Activated CD8-positive, alpha-beta memory T cell treated with anti-CD3 and anti-CD28 coated beads, Interleukin-2, amount 50 U/mL, for 1 hour (primary cell): ENCODE measurements around the gene PIGS.
"Not testable (repeated sequence)": the region's sequence is repeated elsewhere in the genome, so short reads cannot be mapped to it uniquely, and the experiment has no call there.

Source experiments
- DNase-seq: peaks from one replicate; pipeline ENCODE4 v3.0.0-alpha.2; 2020; ENCODE audit errors: extremely low read depth

The PIGS gene

DNA sequence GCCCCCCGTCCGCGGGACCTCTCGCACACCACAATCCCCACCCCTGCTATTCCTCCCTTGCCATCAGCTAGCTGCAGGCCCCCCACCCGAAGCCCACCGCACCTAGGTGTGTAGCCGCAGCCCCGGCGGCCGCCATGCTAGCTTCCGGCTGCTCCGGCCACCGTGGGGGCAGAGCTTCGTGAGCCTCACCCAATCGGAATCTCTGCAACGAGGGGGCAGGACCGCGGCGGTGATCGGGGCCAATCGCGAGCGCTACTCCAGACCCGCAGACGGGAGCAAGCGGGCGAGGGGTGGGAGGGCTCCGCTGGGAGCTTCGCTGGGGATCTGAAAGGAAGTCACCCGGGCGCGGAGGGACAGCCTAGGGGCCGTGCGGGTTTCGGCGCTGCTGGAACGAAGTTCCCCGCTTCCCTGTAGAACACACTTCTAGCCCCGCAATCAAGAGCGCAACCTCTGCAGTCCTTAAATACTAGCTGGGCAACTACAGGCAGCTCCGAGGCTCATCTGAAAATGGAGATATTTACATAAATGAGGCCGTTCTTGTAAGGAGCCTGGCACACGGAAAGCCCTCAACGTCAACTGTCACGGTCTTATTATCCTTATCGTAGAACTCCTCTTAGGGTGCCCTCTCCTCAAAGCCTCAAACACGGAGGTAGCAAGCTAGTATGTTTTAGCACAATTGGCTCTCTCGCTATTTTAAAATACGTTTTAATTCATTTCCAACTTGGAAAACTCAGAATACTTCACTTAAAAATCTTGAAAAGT, at the start of gene PIGS:
TSS of gene PIGS (minus strand) at position 164 of the 762 bp plus-strand sequence. CDS start at position 136, 28 bp downstream.
- DNase-seq = peak; percentile 68

DNA sequence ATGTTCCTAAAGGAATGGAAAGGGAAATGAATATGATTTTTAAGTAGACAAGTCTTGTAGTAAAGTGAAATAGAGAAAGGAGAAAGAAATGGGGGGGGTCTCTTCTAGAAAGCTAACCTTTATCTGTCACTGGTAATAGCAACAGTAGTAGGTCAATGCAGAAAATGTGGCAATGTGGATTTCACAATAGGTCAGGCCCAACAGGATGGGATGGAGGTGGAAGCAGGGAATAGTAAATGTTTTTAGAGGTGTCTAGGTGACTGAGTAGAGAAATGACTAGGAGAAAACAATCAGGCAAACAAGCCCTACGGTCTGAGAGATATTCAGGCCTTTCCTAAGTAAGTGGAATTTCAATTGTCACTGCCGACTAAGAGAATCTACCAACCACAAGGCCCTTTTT, 48.7 kb upstream of the PIGS start:
- no peak for DNase-seq

GRCh38 chr17:28618464-28618863, 47.1 kb upstream of the PIGS start:
- DNase-seq = no peak

GRCh38 chr17:28616281-28616680, 45.0 kb upstream of the PIGS start:
- no peak for DNase-seq

DNA sequence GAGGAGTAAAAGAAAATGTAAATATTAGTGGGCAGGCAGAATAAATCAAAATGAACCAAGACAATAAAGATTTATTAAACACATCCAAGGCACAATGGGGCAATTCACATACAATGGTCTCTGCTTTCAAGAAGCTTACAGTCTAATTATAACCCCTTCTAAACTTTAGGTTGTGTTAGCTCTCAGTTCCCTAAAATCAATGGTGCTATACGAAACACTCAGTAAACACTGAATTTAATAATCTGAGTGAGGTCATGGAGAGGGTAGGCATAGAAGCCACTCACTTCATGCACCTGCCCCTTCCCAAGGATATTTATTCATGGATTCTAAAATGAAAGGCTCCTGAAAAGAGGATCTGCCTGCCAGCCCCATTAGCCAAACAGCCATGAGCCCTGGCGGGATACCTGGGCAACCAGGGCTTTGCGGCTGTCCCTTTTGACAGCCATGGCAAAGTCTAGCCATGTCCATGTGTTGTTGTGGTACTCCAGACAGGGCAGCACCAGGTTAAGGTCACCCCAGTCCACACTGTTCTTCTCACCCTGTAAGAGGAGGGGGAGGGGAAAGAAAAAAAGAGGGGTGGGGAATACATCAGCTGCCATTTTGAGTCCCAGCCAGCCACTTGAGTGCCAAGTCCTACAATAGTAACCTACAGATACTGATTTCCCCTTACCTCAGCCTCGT, 44.1 kb upstream of the PIGS start:
- no peak for DNase-seq

DNA sequence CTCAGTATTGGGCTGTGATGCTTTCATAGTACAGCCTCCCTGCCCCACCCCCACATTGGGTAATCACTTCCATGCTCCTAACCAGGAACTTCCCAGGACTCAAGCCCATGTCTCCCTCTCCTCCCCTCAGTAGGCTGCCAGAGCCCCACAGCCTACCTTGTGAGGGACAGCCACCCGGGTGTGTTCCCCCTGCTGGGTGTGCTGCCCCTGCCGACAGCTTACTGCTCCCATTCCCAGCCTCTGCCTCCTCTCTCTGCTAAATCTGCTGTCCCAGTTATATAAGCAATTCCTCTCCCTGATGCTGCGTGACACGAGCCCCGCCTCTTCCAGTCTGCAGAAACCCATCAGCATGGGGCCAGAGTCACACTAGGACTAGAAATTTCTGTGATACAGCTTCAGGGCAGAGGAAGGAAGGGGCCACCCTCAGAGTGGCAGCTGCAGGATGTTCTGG, 42.6 kb upstream of the PIGS start, which contains the start of gene RSKR:
TSS of gene RSKR (minus strand) at position 255 of the 451 bp plus-strand sequence. CDS start at position 231, 24 bp downstream.
- no peak for DNase-seq

DNA sequence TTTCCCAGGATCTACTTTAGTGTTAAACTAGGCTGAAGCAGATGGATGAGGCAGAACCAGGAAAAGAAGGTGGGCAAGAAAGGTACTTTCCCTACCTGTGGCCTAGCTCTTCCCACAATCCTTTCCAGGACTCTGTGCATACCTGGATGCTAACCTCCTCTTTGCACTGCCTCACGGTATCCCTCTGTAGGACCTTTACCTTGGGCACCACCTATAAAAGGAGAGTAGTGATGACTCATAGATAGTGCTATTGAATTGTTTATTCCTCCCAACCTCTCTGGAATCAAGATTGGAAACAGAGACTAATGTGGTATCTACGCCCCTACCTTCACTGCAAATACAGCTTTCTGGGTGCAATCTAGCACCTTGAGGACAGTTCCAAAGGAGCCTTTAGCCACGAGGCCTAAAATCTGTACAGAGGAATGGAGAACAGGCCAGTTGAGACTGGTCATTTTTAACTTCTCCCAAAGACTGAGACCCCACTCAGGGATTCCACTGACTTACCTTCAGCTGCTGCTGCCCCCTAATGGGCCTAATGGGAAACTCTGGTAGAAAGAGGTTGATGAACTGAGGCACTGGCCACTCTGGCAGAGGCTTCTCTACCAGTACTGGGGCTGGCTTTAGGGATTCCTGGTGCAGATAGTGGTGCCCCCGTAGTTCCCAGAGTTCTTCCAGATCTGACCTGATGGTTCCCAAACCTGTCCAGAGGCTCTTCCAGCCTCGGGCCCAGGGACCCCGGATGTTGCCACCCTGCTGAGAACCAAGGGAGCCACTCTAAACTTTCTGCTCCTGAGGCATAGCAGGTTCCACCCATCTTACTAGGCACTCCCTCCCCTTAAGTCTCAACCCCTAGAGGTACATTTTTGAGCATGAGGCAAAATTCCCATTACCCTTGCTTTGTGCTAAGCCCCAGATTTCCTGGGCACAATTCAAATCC, 41.9 kb upstream of the PIGS start:
- no peak for DNase-seq

DNA sequence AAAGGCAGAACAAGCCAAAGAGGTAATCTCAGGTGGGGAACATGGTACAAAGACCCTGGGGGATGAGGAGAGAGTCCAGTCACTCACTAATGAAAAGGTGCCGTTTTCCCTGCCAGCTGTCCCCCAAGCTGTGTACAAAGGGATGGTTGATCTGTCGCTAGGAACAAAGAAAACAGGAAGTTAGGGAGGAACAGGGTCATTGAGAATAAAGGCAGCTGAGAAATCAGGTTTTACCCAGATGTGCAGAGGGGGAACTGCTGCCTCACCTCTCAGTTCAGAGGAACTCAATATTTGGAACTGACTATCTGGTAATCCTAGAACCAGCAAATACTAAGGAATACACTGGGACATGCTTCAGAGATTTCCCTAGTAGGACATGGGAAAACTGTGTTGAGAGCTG, 41.2 kb upstream of the PIGS start:
- DNase-seq = no peak

DNA sequence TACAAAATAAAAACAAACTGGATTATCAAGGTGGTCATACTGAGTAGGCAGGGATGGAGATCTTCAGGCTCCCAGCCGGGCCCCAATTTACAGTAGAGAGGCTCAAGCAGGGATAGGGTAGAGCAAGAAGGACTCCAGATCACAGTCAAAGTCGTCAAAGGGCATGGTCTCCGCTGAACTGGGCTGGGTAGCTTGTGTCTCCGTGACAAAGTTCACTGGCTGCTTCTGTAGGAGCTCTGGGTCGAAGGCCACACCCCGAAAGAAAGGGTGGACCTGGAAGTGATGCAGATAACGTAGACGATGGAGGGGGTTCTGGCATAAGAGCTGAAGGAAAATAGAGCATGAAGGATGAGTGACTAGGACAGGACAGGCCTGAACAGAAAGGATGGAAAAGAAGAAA, 39.1 kb upstream of the PIGS start:
- no peak for DNase-seq

DNA sequence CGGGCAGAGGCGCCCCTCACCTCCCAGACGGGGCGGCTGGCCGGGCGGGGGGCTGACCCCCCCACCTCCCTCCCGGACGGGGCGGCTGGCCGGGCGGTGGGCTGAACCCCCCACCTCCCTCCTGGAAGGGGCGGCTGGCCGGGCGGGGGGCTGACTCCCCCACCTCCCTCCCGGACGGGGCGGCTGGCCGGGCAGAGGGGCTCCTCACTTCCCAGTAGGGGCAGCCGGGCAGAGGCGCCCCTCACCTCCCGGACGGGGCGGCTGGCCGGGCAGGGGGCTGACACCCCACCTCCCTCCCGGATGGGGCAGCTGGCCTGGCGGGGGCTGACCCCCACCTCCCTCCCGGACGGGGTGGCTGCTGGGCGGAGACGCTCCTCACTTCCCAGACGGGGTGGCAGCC, 32.7 kb upstream of the PIGS start:
- not testable (repeated sequence) for DNase-seq

- peak; percentile 46 for DNase-seq
Observed at GRCh38 chr17:28599311-28600184, 28.2 kb upstream of the PIGS start.

DNA sequence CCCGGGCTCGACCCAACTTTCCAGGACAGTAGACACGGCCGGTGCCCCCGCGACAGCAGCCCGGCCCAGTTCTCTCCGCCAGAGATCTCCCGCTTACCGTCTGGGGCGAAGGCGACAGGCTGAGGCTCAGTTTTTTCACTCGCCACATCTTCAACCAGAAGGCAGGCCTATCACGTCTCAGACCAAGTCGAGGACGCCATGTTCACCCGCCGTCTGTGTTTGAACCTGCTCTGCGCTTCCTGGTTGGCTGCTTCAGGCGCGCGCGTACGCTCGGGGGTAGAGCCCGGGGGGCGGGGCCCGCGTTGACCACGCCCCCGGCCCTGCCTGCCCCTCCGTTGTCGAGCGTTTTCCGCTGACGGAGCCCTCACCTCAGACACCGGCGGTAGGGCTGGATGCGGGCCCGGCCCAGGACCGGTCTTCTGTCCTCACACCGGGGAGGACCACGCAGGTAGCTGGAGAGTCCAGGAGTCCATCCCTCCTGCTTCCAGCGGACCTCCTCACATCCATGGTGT, 27.5 kb upstream of the PIGS start, which contains the start of gene SPAG5:
TSS of gene SPAG5 (minus strand) at position 227 of the 512 bp plus-strand sequence. CDS start at position 148, 79 bp downstream.
- DNase-seq = peak; percentile 82

- no peak for DNase-seq
Observed at GRCh38 chr17:28598389-28598788, 27.1 kb upstream of the PIGS start.

- no peak for DNase-seq
Observed at GRCh38 chr17:28597606-28598383, 26.5 kb upstream of the PIGS start.

GRCh38 chr17:28592260-28592659, 20.9 kb upstream of the PIGS start:
- no peak for DNase-seq

GRCh38 chr17:28585851-28586250, 14.5 kb upstream of the PIGS start:
- no peak for DNase-seq

DNA sequence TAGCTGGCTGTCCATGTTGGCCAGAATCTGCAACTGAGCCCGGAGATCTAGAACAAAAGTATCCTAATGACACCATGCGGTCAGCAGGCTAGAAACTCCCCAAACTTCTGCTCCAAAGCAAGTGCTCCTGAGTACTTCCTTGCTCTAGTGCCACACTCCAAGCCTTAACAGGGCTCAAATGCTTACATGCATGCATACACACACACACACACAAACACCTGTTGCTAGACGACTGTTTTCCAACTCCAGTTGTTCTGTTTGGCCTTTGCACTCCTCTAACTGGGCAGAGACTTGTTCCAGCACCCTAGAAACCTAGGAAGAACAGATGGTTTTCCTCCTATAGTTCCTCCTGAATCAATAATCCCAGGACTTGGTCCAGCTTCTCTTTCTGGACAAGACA, 13.1 kb upstream of the PIGS start:
- no peak for DNase-seq

DNA sequence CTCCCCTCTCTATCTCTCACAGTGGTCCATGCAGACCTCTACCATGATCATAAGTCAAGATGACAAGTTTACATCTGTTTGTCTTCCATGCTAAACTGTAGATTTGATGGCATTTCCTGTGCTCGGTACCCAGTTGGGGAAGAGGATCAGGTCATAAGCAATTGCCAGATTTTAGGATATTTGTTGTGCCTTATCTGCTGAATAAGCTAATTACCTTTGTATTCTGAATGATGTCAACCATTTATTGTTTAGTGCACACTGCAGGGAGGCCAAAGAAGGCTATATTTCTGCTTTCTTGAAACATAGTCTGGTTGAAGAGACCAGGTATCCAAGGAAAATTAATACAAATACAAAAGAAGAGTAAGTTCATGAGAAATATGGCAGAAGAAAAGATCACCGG, 11.2 kb upstream of the PIGS start:
- no peak for DNase-seq

GRCh38 chr17:28580959-28581358, 9.6 kb upstream of the PIGS start:
- DNase-seq = no peak

- DNase-seq = no peak
Observed at GRCh38 chr17:28579526-28579925, 8.2 kb upstream of the PIGS start.
